ENCODE data around the gene TLE5.
A peak's percentile ranks its signal among the peaks of the same experiment; 100 is the strongest.

The TLE5 gene
- 439 reads per million, percentile 97 among the genes with 10 or more reads in this experiment for total RNA-seq

GRCh38 chr19:3062165-3063105, at the start of gene TLE5:
Gene TLE5 (minus strand): TSS chr19:3062495. CDS start chr19:3062200, 295 bp downstream.
- peak; percentile 63 for DNase-seq

- no peak for DNase-seq
Observed at GRCh38 chr19:3111586-3112247, 49.4 kb upstream of the TLE5 start.

- DNase-seq, result no peak
Observed at GRCh38 chr19:3110126-3110825, 48.0 kb upstream of the TLE5 start.

- DNase-seq, result no peak
Observed at GRCh38 chr19:3109491-3109890, 47.2 kb upstream of the TLE5 start.

- peak; percentile 62 for DNase-seq
Observed at GRCh38 chr19:3108775-3109174, 46.5 kb upstream of the TLE5 start.

- DNase-seq, result no peak
Observed at GRCh38 chr19:3107658-3108057, 45.4 kb upstream of the TLE5 start.

- DNase-seq, result no peak
Observed at GRCh38 chr19:3106509-3107141, 44.3 kb upstream of the TLE5 start.

GRCh38 chr19:3105641-3106508, 43.6 kb upstream of the TLE5 start:
- DNase-seq, result no peak

GRCh38 chr19:3104708-3104983, 42.4 kb upstream of the TLE5 start:
- DNase-seq, result no peak

GRCh38 chr19:3102239-3103140, 40.2 kb upstream of the TLE5 start:
- DNase-seq, result no peak

- no peak for DNase-seq
Observed at GRCh38 chr19:3100747-3101730, 38.7 kb upstream of the TLE5 start.

GRCh38 chr19:3100331-3100730, 38.0 kb upstream of the TLE5 start:
- DNase-seq, result no peak

GRCh38 chr19:3099347-3100145, 37.3 kb upstream of the TLE5 start:
- DNase-seq, result no peak

- no peak for DNase-seq
Observed at GRCh38 chr19:3098515-3099346, 36.4 kb upstream of the TLE5 start.

- no peak for DNase-seq
Observed at GRCh38 chr19:3098141-3098514, 35.8 kb upstream of the TLE5 start.

GRCh38 chr19:3097442-3097871, 35.2 kb upstream of the TLE5 start:
- DNase-seq, result no peak

- no peak for DNase-seq
Observed at GRCh38 chr19:3096902-3097326, 34.6 kb upstream of the TLE5 start.

Data from effector CD4-positive, alpha-beta T cell (primary cell).